Tibial nerve (tissue), 3 donors: Measurements from ENCODE around the gene SH3RF3.

Experiments
- POLR2A ChIP-seq, 2 donors: fragments of 450-650 bp; IDR thresholded peaks; one replicate each; pipeline ENCODE4 v1.6.1; 2017; ENCODE audit warnings: antibody characterized with exemption in 2 of 2, mild to moderate bottlenecking in 2 of 2, moderate library complexity in 2 of 2
- TF ChIP-seq, protein P1 (sequence below), 5 experiments: fragments of 200-600 bp in 3 of 5; fragments of 450-650 bp in 2 of 5; sonication (generic) in 3 of 5; IDR thresholded peaks; one replicate each; pipeline ENCODE4 v1.5.1; 2016 to 2019; ENCODE audit warnings: antibody characterized with exemption in 5 of 5, mild to moderate bottlenecking in 3 of 5, moderate library complexity in 2 of 5

GRCh38 chr2:109375656-109376055 lies 246.7 kb downstream of the SH3RF3 start:
- TF ChIP-seq POLR2A (IDR thresholded peaks at IDR 0.05) = no peak
- TF ChIP-seq, protein P1, sequence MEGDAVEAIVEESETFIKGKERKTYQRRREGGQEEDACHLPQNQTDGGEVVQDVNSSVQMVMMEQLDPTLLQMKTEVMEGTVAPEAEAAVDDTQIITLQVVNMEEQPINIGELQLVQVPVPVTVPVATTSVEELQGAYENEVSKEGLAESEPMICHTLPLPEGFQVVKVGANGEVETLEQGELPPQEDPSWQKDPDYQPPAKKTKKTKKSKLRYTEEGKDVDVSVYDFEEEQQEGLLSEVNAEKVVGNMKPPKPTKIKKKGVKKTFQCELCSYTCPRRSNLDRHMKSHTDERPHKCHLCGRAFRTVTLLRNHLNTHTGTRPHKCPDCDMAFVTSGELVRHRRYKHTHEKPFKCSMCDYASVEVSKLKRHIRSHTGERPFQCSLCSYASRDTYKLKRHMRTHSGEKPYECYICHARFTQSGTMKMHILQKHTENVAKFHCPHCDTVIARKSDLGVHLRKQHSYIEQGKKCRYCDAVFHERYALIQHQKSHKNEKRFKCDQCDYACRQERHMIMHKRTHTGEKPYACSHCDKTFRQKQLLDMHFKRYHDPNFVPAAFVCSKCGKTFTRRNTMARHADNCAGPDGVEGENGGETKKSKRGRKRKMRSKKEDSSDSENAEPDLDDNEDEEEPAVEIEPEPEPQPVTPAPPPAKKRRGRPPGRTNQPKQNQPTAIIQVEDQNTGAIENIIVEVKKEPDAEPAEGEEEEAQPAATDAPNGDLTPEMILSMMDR (IDR thresholded peaks at IDR 0.05) = no peak
